GM18502 (cell line): Measurements from ENCODE around the gene IRAK2.

ENCODE experiments used
- ATAC-seq: cut with Tn5 transposase; IDR thresholded peaks from one replicate; pipeline ENCODE4 v1.9.1; 2021; ENCODE audit warnings: mild to moderate bottlenecking; ENCODE audit not compliant: unreplicated experiment, poor library complexity

IRAK2 gene

GRCh38 chr3:10292505-10293419 lies 128.0 kb downstream of the IRAK2 start, which contains the start of gene GHRL:
Gene GHRL, minus strand, starts transcription at chr3:10292947. Its CDS starts 2,767 bp downstream, at chr3:10290180.
- peak; percentile 86 for ATAC-seq
